DND-41 (cell line): Measurements from ENCODE around the gene TMEM245.

ENCODE experiments used
- ATAC-seq: fragments of 200-7000 bp; cut with Tn5 transposase; 3 replicates; pipeline ENCODE4 v1.9.1; 2021; ENCODE audit warnings: low read depth; ENCODE audit not compliant: insufficient read depth
- DNase-seq: peaks from one replicate; pipeline ENCODE4 v3.0.0-alpha.2; 2020
- H2AFZ ChIP-seq: 2 replicates; pipeline ENCODE4 v1.6.0; 2012; ENCODE audit warnings: low read depth, low read length
- H3K27ac ChIP-seq: 2 replicates; pipeline ENCODE4 v1.5.1; 2012; ENCODE audit warnings: low read length, inconsistent platforms
- H3K27me3 ChIP-seq: fragments of 200-600 bp; sonication (generic); 2 replicates; pipeline ENCODE4 v1.6.0; 2012; ENCODE audit warnings: low read length, mild to moderate bottlenecking, inconsistent platforms; ENCODE audit not compliant: insufficient read depth, poor library complexity
- H3K36me3 ChIP-seq: 2 replicates; pipeline ENCODE4 v1.5.1; 2012; ENCODE audit warnings: low read length, inconsistent platforms; ENCODE audit not compliant: insufficient read depth
- H3K4me1 ChIP-seq: 2 replicates; pipeline ENCODE4 v1.5.1; 2012; ENCODE audit warnings: mild to moderate bottlenecking, low read length; ENCODE audit not compliant: insufficient read depth
- H3K4me2 ChIP-seq: 2 replicates; pipeline ENCODE4 v1.6.0; 2012; ENCODE audit warnings: mild to moderate bottlenecking, moderate library complexity, low read length, inconsistent platforms; ENCODE audit not compliant: insufficient read depth
- H3K4me3 ChIP-seq, 2 experiments: fragments of 200-600 bp in 1 of 2; shearing (Covaris generic) in 1 of 2; 2 replicates each; pipeline ENCODE4 v1.5.1; 2012 to 2016; ENCODE audit warnings: inconsistent platforms in 2 of 2, low read length in 2 of 2, mild to moderate bottlenecking in 2 of 2, low read depth in 1 of 2, moderate library complexity in 1 of 2
- H3K79me2 ChIP-seq: 2 replicates; pipeline ENCODE4 v1.6.0; 2012; ENCODE audit warnings: low read length, inconsistent platforms; ENCODE audit not compliant: insufficient read depth
- H3K9ac ChIP-seq: 2 replicates; pipeline ENCODE4 v1.6.0; 2012; ENCODE audit warnings: low read depth, mild to moderate bottlenecking, inconsistent platforms, low read length, moderate library complexity
- H3K9me3 ChIP-seq: 2 replicates; pipeline ENCODE4 v1.5.1; 2012; ENCODE audit warnings: low read length, moderate library complexity, mild to moderate bottlenecking, inconsistent platforms; ENCODE audit not compliant: insufficient read depth, severe bottlenecking
- H4K20me1 ChIP-seq: 2 replicates; pipeline ENCODE4 v1.6.0; 2012; ENCODE audit warnings: low read length; ENCODE audit not compliant: insufficient read depth
- CTCF ChIP-seq: IDR thresholded peaks from 2 replicates; pipeline ENCODE4 v1.5.1; 2012; ENCODE audit warnings: borderline replicate concordance, low read length, moderate library complexity, mild to moderate bottlenecking; ENCODE audit not compliant: poor library complexity, severe bottlenecking; ENCODE audit errors: extremely low read depth
- EZH2 ChIP-seq: IDR thresholded peaks from 3 replicates; pipeline ENCODE4 v1.6.1; 2012; ENCODE audit warnings: borderline replicate concordance, low read depth, mild to moderate bottlenecking, moderate library complexity, low read length, inconsistent platforms; ENCODE audit not compliant: severe bottlenecking

Gene TMEM245

GRCh38 chr9:109017493-109017892, 102.3 kb downstream of the TMEM245 start:
- ATAC-seq (no peak), DNase-seq (no peak)

GRCh38 chr9:109017061-109017460, 102.7 kb downstream of the TMEM245 start:
- no peaks in the 10 kb centered on the region for H3K27me3 ChIP-seq
- H3K27ac ChIP-seq = no peak overlapping the region
- no peak overlapping the region for H3K4me2 ChIP-seq
- H3K9ac ChIP-seq = no peak overlapping the region
- no peak for ATAC-seq
- H3K79me2 ChIP-seq = peaks cover 7% of the 10 kb centered on the region
- H3K4me1 ChIP-seq = peaks cover 10% of the 10 kb centered on the region
- no peak for DNase-seq
- H2AFZ ChIP-seq = no peak overlapping the region
- TF ChIP-seq EZH2 (no peak), CTCF (no peak)
- H3K36me3 ChIP-seq = peaks cover 43% of the 10 kb centered on the region
- H3K4me3 ChIP-seq = no peak overlapping the region
- no peaks in the 10 kb centered on the region for H3K9me3 ChIP-seq
- peaks cover 5% of the 10 kb centered on the region; the same call in 1 of the 2 replicates for H4K20me1 ChIP-seq

More at GRCh38 chr9:109017493-109017892, 102.3 kb downstream of the TMEM245 start:
- TF ChIP-seq EZH2 (no peak), CTCF (no peak)
- Histone ChIP-seq H3K9me3 (no peaks in the 10 kb centered on the region), H3K27me3 (no peaks in the 10 kb centered on the region), H4K20me1 (peaks cover 5% of the 10 kb centered on the region; the same call in 1 of the 2 replicates), H3K79me2 (peaks cover 2% of the 10 kb centered on the region; the same call in 1 of the 2 replicates), H3K4me3 (no peak overlapping the region), H3K4me2 (no peak overlapping the region), H2AFZ (no peak overlapping the region), H3K36me3 (peaks cover 44% of the 10 kb centered on the region), H3K9ac (no peak overlapping the region), H3K4me1 (peaks cover 6% of the 10 kb centered on the region), H3K27ac (no peak overlapping the region)

- Histone ChIP-seq H3K4me1 (peaks cover 19% of the 10 kb centered on the region), H3K9ac (no peak overlapping the region), H3K4me2 (no peak overlapping the region), H3K27ac (no peak overlapping the region), H3K27me3 (no peaks in the 10 kb centered on the region), H3K79me2 (peaks cover 16% of the 10 kb centered on the region), H2AFZ (no peak overlapping the region), H3K36me3 (peaks cover 34% of the 10 kb centered on the region), H4K20me1 (peaks cover 12% of the 10 kb centered on the region), H3K9me3 (no peaks in the 10 kb centered on the region), H3K4me3 (no peak overlapping the region)
- TF ChIP-seq CTCF = no peak
- TF ChIP-seq EZH2 = no peak
- DNase-seq = no peak
- no peak for ATAC-seq
Measured at GRCh38 chr9:109016132-109016531, 103.6 kb downstream of the TMEM245 start.
